Vagina (tissue), 2 donors: ENCODE results near the gene GM2A.

Experiments
- POLR2A ChIP-seq, 2 donors: fragments of 450-650 bp; IDR thresholded peaks; one replicate each; pipeline ENCODE4 v1.6.1; 2017; ENCODE audit warnings: antibody characterized with exemption in 2 of 2, mild to moderate bottlenecking in 2 of 2, moderate library complexity in 2 of 2
- POLR2AphosphoS5 ChIP-seq, 2 donors: sonication (generic); formaldehyde crosslinking; IDR thresholded peaks; one replicate each; pipeline ENCODE4 v1.9.0; 2017; ENCODE audit warnings: antibody characterized with exemption in 2 of 2, mild to moderate bottlenecking in 2 of 2, low read depth in 1 of 2; ENCODE audit not compliant: insufficient read depth in 1 of 2
- TF ChIP-seq, protein P1 (sequence below), 3 experiments: fragments of 450-650 bp in 2 of 3; fragments of 200-600 bp in 1 of 3; sonication (generic) in 1 of 3; IDR thresholded peaks; one replicate each; pipeline ENCODE4 v1.5.1; 2017 to 2019; ENCODE audit warnings: antibody characterized with exemption in 3 of 3, mild to moderate bottlenecking in 2 of 3, moderate library complexity in 2 of 3

DNA sequence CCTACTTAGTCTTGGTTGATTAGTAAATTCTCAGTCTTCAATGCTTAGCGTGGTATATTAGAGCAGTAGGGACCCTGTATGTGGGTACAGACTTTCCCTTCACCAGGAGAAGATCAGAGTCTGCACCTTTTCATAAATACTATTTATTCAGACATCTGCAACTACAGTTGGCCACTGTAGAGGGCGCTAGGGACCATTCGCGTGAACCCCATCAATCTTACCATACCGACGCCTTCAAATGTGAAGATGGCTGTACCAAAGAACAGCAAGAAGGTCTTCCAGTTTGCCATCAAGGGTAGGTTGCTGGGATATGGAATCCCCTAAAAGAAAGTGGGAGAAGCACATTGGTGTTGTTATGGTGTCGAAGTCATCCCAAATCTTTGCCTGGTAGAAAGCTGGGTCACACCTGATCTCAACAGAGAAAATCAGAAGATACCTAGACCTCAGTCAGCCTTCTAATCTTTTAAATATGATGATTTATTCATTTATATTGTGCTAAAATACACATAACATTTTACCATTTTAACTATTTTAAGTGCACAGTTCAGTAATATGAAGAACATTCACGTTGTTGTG, 31.5 kb downstream of the GM2A start:
- TF ChIP-seq, protein P1, sequence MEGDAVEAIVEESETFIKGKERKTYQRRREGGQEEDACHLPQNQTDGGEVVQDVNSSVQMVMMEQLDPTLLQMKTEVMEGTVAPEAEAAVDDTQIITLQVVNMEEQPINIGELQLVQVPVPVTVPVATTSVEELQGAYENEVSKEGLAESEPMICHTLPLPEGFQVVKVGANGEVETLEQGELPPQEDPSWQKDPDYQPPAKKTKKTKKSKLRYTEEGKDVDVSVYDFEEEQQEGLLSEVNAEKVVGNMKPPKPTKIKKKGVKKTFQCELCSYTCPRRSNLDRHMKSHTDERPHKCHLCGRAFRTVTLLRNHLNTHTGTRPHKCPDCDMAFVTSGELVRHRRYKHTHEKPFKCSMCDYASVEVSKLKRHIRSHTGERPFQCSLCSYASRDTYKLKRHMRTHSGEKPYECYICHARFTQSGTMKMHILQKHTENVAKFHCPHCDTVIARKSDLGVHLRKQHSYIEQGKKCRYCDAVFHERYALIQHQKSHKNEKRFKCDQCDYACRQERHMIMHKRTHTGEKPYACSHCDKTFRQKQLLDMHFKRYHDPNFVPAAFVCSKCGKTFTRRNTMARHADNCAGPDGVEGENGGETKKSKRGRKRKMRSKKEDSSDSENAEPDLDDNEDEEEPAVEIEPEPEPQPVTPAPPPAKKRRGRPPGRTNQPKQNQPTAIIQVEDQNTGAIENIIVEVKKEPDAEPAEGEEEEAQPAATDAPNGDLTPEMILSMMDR (IDR thresholded peaks at IDR 0.05) = no peak
- TF ChIP-seq POLR2A (IDR thresholded peaks at IDR 0.05) (no peak), POLR2AphosphoS5 (IDR thresholded peaks at IDR 0.05; ENCODE audit: insufficient read depth in 1 of 2, low read depth in 1 of 2) (no peak)
